GM18511 (cell line): ENCODE data around the gene CDH23.
"Not testable (repeated sequence)": the region's sequence is repeated elsewhere in the genome, so short reads cannot be mapped to it uniquely, and the experiment has no call there.

Experiments used
- ATAC-seq: cut with Tn5 transposase; IDR thresholded peaks from one replicate; pipeline ENCODE4 v1.9.1; 2021; ENCODE audit warnings: mild to moderate bottlenecking, moderate library complexity; ENCODE audit not compliant: unreplicated experiment

The CDH23 gene

GRCh38 chr10:71396711-71397295 lies at the start of gene CDH23:
Gene CDH23 (plus strand): TSS chr10:71396920. CDS start chr10:71439832, 42,912 bp downstream.
- no peak for ATAC-seq

GRCh38 chr10:71347587-71348395 lies 48.9 kb upstream of the CDH23 start:
- no peak for ATAC-seq

- ATAC-seq, result no peak
Measured at GRCh38 chr10:71348850-71349249, 47.9 kb upstream of the CDH23 start.

- no peak for ATAC-seq
Measured at GRCh38 chr10:71349406-71349805, 47.3 kb upstream of the CDH23 start.

- ATAC-seq, result no peak
Measured at GRCh38 chr10:71351087-71351486, 45.6 kb upstream of the CDH23 start.

- ATAC-seq, result no peak
Measured at GRCh38 chr10:71351628-71352319, 44.9 kb upstream of the CDH23 start.

- ATAC-seq, result no peak
Measured at GRCh38 chr10:71353639-71354038, 43.1 kb upstream of the CDH23 start.

GRCh38 chr10:71354776-71355175 lies 41.9 kb upstream of the CDH23 start:
- no peak for ATAC-seq

GRCh38 chr10:71355886-71356285 lies 40.8 kb upstream of the CDH23 start:
- ATAC-seq, result no peak

- no peak for ATAC-seq
Measured at GRCh38 chr10:71357792-71358265, 38.9 kb upstream of the CDH23 start.

GRCh38 chr10:71358277-71358676 lies 38.4 kb upstream of the CDH23 start:
- no peak for ATAC-seq

GRCh38 chr10:71358906-71359305 lies 37.8 kb upstream of the CDH23 start:
- ATAC-seq, result not testable (repeated sequence)

GRCh38 chr10:71359364-71360046 lies 37.2 kb upstream of the CDH23 start:
- peak; percentile 77 for ATAC-seq

- ATAC-seq, result no peak
Measured at GRCh38 chr10:71360735-71361134, 36.0 kb upstream of the CDH23 start.

GRCh38 chr10:71361581-71361980 lies 35.1 kb upstream of the CDH23 start:
- no peak for ATAC-seq

- no peak for ATAC-seq
Measured at GRCh38 chr10:71362141-71362540, 34.6 kb upstream of the CDH23 start.

- ATAC-seq, result no peak
Measured at GRCh38 chr10:71363936-71364335, 32.8 kb upstream of the CDH23 start.

- no peak for ATAC-seq
Measured at GRCh38 chr10:71365366-71365765, 31.4 kb upstream of the CDH23 start.

GRCh38 chr10:71366690-71367089 lies 30.0 kb upstream of the CDH23 start:
- ATAC-seq, result no peak

GRCh38 chr10:71367271-71367670 lies 29.4 kb upstream of the CDH23 start:
- ATAC-seq, result no peak

GRCh38 chr10:71368176-71368575 lies 28.5 kb upstream of the CDH23 start:
- no peak for ATAC-seq
